GM19025 (cell line): ENCODE measurements around the gene LAPTM5.
"Not testable (repeated sequence)": the region's sequence is repeated elsewhere in the genome, so short reads cannot be mapped to it uniquely, and the experiment has no call there.

Experiments used
- ATAC-seq: cut with Tn5 transposase; IDR thresholded peaks from one replicate; pipeline ENCODE4 v1.9.1; 2021; ENCODE audit warnings: mild to moderate bottlenecking, low read depth, moderate library complexity; ENCODE audit not compliant: unreplicated experiment

LAPTM5 gene

DNA sequence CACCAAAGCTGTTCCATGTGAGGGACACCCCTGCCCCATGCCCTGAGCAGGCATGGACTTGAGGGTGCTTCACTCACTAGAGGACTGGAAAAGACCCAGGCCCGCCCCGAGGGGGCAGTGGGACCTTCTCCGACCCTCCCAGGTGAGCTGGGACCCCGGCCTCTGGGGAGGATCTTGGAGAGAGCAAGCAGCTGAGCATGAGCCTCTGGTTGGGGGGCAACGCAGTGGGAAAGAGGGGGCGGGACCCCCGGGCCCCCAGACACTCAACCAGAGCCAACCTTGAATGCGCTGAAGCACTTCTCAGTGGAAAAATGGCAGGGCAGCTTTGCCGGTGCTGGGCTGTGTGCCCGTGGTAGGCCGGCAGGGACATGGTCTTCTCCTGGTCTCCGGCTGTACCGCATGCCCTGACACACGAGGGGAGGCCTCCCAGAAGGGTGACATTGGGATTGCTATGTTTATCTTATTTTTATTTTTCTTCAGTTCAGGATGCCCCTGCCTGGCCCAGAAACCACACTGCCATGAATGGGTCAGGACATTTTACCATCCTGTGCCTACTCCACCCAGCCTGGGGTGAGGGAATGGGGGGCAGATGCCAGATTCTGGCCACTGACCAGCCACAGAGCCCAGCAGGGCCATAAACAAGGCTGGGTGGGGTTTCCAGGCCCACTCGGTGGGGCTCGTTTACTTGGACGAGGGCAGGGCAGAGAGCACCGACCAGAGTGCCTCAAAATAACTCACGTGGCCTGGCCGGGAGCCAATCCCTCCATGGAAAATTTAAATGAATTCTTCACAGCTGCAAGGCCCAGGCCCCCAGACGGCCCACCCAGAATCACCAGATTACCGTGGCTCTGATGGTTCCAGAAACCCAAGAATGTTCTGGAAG, 17.2 kb upstream of the LAPTM5 start:
- no peak for ATAC-seq

DNA sequence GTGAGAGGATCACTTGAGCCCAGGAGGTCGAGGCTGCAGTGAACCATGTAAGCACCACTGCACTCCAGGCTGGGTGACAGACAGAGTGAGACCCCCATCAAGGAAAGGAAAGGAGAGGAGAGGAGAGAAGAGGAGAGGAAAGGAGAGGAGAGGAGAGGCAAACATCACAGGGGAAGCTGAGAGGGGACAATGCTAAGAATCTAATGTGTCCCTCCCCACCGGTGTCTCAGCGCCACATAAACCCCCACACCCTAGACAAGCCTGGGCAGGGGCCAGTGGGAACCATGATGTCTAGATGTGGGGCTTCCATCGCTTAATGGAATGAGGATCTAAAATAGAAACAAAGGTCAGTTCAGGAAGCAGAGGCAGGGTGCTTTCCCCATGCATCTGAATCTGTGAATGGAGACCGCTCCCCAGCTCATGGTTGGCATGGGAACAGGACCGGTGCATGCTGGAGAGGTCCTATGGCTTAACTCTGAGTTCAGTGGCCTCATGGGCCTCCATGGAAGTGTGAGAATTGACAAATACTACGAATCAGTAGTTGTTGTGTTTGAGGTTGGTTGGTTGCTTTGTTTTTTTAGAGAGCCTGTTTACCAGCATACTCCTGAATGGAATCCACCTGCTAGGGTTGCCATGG, 16.3 kb upstream of the LAPTM5 start:
- no peak for ATAC-seq

DNA sequence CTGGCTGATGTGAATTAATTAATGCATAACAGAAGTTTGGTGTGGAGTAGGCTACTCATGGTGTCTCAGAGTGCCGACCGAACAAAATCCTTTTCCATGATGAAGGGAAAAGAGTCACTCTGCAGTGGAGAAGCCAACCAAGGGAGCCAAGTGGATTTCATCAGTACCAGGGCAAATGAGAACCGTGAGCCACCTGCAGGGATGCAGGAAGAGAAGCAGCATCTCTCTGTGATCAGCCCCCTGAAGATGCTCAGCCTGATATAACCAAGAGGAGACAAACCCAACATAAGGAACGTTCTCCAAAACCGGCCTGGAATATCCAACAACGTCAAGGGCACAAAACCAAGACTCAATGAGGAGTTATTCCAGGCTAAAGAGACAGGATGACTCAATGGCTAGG, 13.4 kb upstream of the LAPTM5 start:
- ATAC-seq, result no peak

DNA sequence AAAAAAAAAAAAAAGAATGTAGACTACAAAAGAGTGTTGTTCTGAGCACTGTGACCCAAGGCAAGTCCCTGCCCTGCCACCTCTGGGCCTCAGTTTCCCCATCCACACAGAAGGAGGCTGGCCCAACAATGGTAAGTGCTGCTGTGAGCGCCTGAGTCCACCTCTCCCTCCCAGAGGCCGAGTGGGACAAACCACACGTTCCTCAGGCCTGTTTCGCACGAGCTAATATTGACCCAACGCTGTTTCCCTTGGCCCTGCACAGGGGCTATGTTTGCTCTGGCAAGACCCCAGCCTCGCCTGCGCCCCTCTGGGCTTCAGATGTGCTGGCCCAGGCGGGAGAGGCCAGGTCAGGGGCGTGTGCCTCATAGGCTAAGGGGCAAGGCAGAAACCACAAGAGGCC, 12.6 kb upstream of the LAPTM5 start:
- no peak for ATAC-seq

DNA sequence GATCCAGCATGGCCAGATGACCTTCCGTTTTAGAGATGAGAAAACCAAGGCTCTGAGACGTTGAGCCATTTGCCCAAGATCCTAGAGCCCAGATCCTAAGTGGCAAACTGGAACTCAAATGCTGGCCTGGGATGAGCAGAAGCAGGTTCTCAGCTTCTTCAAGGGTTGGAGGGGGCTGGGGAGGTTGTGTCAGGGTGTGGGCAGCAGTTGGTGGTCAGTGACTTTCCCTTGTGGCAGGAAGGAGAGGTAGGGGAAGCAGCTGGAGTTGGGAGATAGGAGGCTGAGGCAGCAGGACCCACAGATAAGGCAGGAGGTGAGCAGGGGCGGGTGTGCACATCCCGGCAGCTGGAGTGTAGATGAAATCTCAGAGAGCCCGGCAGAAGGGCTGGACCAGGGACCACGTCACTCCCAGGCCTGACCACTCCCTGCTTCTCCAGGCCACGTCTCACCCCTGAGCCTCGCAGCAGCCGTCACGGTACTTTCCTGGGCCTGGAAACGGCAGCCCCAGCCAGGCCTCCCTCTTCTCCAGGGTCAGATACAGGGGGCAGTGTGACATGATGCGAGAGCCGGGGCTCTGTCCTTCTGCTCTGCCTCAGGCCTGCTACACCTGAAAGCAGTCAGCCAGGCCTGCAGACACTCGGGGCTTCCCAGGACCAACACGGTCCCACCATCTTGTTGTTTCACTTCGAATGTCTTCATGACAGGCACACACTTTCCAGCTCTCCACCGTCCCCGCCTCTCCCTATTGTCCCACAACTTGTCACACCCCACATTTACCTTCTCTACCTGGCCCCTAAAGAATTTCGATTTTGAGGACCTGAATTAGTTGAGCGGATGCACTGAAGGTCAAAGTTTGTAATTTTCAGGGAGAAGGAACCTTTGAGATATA, 11.5 kb upstream of the LAPTM5 start:
- ATAC-seq, result no peak

DNA sequence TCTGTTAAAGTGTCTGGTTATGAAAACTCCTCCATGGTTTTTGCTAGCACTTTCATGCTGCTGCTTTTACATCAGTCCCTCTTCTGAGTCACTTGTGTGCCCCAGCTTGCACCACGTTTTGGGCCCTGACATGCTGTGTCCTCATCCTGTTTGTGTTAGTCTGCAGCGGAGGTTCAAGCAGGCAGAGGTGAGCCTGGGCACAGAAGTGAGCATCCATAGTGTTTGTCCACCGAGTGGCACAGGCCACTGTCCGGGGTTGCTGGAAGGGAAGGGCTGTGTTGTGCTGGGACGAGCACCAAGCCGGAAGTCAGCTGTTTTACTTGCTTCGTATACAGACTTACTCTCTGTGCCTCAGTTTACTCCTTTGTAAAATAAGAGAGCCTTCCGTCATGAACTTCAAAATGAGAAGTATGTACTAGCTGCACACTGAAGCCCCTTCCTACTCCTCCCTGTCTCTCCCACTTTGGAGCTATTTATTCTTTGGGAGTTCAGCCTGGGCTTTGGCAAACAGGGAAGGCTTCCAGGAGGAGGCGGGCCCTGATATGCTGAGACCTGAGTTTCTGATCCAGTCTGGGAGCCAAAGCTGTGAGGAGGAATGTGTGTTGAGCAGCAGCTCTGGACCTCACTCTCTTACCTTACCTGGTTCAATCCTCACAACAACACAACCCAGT, 10.7 kb upstream of the LAPTM5 start:
- ATAC-seq, result no peak

DNA sequence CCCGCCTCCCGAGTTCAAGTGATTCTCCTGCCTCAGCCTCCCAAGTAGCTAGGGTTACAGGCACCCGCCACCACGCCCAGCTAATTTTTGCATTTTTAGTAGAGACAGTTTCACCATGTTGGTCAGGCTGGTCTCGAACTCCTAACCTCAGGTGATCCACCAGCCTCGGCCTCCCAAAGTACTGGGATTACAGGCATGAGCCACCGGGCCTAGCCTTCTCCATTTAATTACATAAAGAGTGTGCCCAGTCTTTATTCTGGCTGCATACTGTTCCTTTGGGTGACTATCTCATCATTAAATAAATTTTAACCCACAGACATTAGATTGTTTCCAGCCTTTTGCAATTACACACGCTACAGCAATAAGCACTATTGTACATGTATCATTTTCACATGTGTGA, 9.4 kb upstream of the LAPTM5 start:
- not testable (repeated sequence) for ATAC-seq

DNA sequence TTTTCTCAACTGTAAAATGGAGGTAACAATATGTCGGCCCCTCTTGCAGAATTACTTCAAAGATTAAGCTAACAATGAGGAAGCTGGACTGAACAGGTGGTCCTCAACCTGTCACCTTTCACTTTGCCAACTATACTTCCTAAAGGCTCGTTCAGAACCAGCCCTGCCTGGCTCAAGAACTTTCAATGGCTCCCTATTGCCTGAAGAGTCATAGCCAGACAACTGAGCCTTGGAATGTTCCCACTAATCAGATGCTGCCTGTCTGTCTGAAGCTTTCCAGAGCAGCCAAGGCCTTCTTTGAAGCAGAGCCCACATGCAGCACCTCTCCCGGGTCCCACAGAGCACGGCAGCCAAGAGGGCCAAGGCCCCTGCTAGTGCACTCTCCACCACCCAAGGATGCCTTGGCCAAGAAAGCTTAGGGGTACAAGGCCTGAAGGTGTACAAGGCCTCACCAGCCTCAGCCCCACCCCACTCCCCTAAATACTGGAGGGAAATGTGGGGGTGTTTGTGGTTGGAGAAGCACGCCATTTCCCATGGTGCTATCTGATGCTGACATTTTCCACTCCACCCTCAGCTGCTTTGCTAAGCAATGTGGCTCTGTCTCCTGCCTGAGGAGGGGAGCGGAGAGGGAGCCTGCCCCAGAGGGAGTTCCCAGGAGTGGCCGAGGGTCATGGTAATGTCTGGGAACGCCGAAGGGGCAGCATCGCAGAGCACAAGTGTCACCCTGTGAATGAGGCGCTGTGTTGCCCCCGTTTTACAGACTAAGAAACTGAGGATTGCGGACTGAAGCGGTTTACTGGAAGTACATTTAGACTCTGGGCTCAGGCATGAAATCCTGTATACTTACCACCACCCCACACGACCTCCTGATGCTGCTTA, 8.2 kb upstream of the LAPTM5 start:
- no peak for ATAC-seq

DNA sequence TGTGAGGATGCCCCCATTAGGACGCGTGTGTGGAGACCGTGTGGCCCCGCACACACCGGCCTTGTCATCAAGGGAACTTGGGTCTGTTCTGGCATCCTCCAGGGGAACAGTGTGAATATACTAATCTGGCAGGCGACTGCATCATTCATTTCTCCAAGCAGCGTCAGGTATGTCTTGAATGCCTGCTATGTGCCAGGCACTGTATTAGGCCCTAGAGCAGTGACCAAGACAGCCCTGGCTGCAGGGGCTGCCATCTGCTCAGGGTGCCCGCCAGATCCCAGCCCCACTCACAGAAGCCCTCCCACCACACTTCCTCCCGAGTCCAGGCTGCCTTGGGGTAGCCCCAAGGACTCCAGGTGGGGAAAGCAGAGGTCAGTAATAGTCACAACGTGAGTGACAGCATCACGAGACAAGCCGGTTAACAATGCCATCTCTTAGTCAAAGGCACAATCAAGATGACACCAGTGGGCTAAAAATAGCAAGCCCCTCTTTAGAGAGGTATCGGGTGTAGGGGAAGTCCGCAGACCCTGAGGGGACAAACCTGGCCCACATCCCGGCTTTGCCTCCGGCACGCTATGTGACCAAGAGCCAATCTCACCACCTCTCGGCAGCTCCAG, 7.5 kb upstream of the LAPTM5 start:
- ATAC-seq, result peak; percentile 63

DNA sequence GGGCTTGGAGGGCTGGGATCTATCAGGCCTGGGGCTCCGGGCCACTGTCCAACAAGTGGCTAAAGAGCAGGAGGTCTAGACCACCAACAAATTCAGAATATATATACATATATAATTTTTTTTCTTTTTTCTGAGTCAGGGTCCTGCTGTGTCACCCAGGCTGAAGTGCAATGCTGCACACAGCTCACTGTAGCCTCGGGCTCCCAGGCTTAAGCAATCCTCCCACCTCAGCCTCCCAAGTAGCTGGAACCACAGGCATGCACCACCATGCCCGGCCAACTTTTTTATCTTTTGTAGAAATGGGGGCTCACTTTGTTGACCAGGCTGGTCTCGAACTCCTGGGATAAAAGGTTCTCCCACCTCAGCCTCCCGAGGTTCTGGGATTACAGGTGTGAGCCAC, 6.8 kb upstream of the LAPTM5 start:
- ATAC-seq, result no peak

DNA sequence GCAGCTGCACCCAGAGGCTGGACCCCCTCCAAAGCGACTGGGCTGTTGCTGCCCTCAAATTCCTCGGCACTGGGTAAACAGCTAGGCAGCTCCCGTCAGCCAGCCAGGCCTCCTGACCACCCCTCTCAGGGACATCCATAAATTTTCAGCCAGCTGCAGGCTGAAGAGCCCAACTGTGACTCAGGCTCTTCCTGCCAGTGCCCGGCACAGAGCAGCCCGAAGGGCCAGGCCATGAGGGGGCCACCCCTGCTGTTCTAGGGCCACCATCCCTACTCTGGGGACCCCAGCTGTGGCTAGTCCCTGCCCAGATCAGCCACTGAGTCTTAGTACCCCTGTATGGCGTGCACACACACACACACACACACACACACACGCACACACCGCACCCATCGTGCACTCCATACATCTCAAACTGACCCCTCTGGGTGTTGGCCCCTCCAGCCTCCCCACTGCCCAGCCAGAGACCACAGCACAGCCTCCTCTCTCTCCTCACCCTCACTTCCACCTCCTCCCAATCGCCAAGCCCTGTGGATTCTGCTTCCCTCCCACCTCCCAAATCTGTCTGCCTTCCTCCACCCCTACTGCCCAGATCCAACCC, 6.2 kb upstream of the LAPTM5 start:
- ATAC-seq, result no peak

DNA sequence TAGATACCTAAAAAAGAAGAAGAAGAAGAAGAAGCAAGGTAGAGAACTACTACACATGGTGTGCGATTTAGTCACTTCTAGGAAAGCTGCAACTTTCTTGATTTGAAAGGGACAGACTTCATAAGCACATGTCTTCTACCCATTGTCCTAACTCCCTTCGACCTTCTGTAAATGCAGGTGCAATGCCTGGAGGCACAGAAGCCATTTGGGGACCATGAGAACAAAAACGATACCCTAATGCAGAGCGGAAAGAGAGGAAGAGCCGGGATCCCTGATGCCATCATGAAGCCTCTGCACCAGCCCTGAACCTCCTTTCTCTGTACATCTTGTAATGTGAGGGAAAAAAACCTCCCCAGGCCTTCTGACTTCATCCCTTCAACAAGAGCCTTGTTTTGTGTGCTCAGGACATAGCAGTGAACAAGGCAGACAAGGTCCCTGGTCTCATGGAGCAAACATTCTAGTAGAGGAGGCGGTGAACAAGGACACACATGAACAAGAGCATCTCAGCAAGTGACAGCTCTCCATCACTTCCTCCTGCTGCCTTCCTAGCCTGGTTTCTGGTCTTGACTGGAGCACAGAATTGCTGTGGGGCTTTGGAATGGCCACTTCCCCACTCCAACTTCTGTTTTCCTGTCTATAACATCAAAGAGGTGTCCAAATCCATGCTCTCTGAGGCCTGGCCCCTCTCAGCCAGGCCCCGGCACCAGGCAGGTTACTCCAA, 5.5 kb upstream of the LAPTM5 start:
- ATAC-seq, result no peak

DNA sequence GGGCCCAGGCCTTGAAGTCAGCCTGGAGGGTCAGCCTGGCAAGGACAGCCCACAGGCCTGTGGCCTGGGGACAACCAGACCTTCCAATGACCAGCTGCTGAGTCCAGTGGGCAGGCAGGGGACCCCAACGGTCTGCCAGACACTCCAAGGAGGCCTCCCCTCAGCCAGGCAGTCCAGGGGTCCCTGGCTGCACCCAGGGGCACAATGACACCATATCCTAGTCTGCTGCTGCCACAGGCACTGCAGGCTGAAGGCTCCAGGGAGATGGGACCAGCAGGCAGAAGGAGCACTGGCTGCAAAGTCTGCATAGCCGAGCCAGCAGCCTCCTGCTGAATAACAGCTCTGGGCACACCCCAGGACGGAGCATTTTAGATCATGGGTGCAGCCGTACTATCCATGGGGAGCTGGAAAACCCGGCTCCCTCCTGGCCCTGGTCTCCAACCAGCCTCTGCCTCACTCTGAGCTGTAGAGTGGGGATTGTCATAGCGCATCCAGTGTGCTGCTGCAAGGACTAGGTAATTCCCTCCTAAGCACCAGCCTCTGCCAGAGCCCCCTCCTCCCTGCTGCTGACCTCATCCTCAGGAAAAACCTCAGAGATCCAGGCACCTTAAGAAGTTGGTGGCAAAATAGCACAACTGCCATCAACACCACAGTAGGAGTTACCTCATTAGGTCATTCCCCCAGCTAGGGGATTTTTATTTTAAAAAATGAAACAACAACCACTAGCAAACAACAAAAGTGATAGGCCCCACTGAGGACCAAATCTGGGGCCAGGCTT, 4.8 kb upstream of the LAPTM5 start:
- no peak for ATAC-seq

DNA sequence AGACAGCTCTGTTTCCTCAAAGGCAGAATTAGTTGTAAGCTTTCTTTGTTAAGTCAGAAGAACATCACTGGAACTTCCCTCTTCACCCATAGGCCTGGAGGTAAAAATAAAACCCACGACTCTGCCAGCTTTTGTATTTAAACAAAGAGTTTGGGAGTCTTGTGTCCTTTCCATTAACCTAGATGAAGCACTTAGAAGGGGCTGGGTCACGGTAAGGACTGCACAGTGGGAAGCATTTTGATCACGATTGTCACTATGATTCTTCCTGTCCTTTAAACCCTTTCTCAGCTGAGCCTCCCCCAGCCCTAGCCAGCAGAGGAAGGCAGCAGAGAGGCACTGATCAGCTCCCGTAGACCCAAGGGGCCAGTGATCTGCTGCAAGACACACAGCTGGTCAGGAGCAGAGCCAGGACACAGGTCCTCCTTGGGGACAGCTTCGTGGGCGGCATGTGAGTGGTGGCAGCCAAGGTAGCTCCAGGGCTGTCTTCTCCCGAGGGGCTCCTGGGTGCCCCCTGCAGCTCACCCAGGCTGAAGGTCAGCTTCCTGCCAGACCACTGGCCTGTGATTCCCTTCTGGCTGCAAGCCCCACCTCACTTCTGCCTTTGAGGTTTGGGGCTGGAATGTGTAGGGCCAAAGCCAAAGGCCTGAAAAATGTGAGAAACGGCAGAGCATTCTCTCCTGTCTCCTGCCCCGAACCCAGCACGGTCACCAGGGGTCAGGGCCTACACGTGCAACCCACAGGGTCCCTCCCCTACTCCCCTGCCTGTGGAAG, 4.0 kb upstream of the LAPTM5 start:
- no peak for ATAC-seq

DNA sequence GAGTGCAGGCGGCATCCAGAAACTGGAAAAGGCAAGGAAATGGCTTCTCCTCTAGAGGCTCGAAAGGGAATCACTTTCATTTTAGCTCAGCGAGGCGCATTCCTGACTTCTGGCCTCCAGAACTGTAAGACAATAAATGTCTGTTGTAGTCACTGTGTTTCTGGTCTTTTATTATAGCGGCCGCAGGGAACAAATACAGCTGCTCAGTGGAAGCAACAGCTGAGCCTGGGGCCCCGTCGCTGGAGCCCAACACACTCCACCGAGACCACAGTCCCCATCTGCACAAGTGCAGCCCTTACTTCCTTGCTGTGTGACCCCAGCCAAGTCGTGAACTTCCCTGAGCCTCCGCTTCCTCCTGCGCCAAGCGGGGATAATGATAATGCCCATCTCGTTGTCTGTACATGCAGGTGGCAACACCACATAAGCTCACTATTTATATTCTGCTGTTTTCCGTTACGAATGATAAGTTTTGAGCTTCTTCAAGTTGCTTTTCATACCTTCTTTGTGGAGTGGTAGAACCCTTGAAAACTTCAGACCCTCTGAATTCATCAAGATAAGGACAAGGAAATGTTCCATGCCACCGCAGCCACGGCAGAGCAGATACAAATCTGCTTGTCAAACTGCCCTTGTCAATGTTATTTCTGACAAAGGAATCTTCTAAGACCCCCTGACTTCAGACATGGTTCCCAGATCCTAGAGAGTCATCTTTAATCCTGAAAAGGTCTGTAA, 3.2 kb upstream of the LAPTM5 start:
- ATAC-seq, result no peak

DNA sequence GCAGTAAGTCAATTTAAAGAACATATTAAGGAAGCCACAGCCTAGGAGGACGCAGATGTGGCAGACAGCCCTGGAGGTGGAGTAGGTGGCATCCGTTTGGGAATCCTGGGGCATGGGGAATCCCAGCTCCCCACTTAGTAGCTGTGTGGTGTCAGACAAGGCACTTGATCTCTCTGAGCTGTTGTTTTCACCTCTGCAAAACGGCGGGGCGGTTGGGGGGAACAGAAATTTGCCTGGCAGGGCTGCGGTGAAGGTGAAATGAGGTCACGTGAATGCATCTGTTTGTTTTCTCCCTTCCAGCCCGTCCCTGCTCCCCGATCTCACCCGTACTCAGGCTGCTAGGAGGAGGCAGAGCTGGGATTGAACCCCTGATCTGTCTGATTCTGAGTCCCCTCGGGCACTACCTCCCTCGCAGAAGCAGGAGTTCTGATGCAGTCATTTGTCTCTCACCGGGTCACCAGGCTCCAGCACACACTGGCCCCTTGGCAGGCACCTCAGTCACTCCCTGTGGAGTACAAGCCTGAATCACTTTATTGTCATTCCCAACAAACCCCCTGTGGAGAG, 2.2 kb upstream of the LAPTM5 start:
- ATAC-seq, result no peak
